Measurements from ENCODE around the gene OTOF.

DNA sequence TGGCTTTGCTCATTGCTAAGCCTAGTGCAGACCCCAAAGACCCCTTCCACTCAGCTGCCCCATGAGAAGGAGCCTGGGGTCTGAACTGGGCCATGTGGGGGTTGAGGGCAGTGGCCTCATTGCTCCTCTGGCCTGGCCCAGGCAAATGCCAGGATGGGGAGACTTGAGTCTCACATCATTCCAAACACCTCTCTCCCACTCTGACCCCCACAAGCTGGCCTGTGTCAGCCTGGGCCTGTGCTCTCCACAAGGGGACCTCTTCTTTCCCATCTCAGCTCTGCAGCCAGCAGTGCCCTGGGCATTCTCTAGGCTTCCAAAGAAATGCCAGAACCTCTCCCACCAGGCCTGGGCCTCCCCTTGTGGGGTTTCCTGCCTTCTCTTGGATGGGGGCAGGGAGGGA lies 45.8 kb upstream of the OTOF start:
- TF ChIP-seq TAF1 (IDR thresholded peaks at IDR 0.05; ENCODE audit: borderline replicate concordance, insufficient read depth, low read length), result no peak
- TF ChIP-seq POLR2AphosphoS5 (IDR thresholded peaks at IDR 0.05; ENCODE audit: low read depth, low read length), result no peak
- TF ChIP-seq, protein P1, sequence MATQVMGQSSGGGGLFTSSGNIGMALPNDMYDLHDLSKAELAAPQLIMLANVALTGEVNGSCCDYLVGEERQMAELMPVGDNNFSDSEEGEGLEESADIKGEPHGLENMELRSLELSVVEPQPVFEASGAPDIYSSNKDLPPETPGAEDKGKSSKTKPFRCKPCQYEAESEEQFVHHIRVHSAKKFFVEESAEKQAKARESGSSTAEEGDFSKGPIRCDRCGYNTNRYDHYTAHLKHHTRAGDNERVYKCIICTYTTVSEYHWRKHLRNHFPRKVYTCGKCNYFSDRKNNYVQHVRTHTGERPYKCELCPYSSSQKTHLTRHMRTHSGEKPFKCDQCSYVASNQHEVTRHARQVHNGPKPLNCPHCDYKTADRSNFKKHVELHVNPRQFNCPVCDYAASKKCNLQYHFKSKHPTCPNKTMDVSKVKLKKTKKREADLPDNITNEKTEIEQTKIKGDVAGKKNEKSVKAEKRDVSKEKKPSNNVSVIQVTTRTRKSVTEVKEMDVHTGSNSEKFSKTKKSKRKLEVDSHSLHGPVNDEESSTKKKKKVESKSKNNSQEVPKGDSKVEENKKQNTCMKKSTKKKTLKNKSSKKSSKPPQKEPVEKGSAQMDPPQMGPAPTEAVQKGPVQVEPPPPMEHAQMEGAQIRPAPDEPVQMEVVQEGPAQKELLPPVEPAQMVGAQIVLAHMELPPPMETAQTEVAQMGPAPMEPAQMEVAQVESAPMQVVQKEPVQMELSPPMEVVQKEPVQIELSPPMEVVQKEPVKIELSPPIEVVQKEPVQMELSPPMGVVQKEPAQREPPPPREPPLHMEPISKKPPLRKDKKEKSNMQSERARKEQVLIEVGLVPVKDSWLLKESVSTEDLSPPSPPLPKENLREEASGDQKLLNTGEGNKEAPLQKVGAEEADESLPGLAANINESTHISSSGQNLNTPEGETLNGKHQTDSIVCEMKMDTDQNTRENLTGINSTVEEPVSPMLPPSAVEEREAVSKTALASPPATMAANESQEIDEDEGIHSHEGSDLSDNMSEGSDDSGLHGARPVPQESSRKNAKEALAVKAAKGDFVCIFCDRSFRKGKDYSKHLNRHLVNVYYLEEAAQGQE (IDR thresholded peaks at IDR 0.05; ENCODE audit: insufficient read depth in 1 of 2, low read depth in 2 of 2, low read length in 2 of 2), result no peak

Measured in PFSK-1 (cell line).